Nephron progenitor cell (in vitro differentiated cells): ENCODE data around the gene ATP2B1.

Experiments used
- DNase-seq: peaks from one replicate; pipeline ENCODE4 v3.0.0; 2021
- H3K27ac Mint-ChIP-seq: 2 replicates; pipeline ENCODE4 v1.8.0; 2021; ENCODE audit warnings: mild to moderate bottlenecking, moderate library complexity, mixed read lengths
- H3K27me3 Mint-ChIP-seq: 2 replicates; pipeline ENCODE4 v1.8.0; 2021; ENCODE audit warnings: mild to moderate bottlenecking, low read depth, mixed read lengths; ENCODE audit not compliant: poor library complexity
- H3K36me3 Mint-ChIP-seq: 2 replicates; pipeline ENCODE4 v1.8.0; 2021; ENCODE audit warnings: low read depth, mixed read lengths
- H3K4me1 Mint-ChIP-seq: 2 replicates; pipeline ENCODE4 v1.8.0; 2021; ENCODE audit warnings: mixed read lengths
- H3K4me3 Mint-ChIP-seq: 2 replicates; pipeline ENCODE4 v1.8.0; 2021; ENCODE audit warnings: mild to moderate bottlenecking, moderate library complexity, mixed read lengths
- H3K9me3 Mint-ChIP-seq: 2 replicates; pipeline ENCODE4 v1.8.0; 2021; ENCODE audit warnings: mild to moderate bottlenecking, moderate library complexity, mixed read lengths
- CTCF ChIP-seq: fragments of 200-600 bp; sonication (generic); IDR thresholded peaks from 2 replicates; pipeline ENCODE4 v1.5.0; 2021; ENCODE audit warnings: antibody characterized with exemption

ATP2B1 gene

GRCh38 chr12:89655841-89656240 lies 52.8 kb downstream of the ATP2B1 start:
- DNase-seq, result no peak
- H3K9me3 Mint-ChIP-seq, result peaks cover 18% of the 10 kb centered on the region
- no peak overlapping the region for H3K4me3 Mint-ChIP-seq
- H3K4me1 Mint-ChIP-seq, result peaks cover 11% of the 10 kb centered on the region
- peaks cover 46% of the 10 kb centered on the region for H3K36me3 Mint-ChIP-seq
- no peaks in the 10 kb centered on the region for H3K27me3 Mint-ChIP-seq
- TF ChIP-seq CTCF, result no peak
- H3K27ac Mint-ChIP-seq, result no peak overlapping the region

- Mint-ChIP-seq H3K27ac (no peak overlapping the region), H3K9me3 (peaks cover 33% of the 10 kb centered on the region), H3K36me3 (peaks cover 76% of the 10 kb centered on the region), H3K4me1 (peaks cover 21% of the 10 kb centered on the region), H3K27me3 (no peaks in the 10 kb centered on the region), H3K4me3 (no peak overlapping the region)
- DNase-seq, result no peak
- TF ChIP-seq CTCF, result no peak
These were observed 57.4 kb downstream of the ATP2B1 start for GRCh38 chr12:89651192-89651591.

GRCh38 chr12:89650239-89650638 lies 58.4 kb downstream of the ATP2B1 start:
- H3K4me1 Mint-ChIP-seq, result peaks cover 31% of the 10 kb centered on the region
- no peak for DNase-seq
- H3K4me3 Mint-ChIP-seq, result no peak overlapping the region
- H3K9me3 Mint-ChIP-seq, result peaks cover 33% of the 10 kb centered on the region
- H3K27me3 Mint-ChIP-seq, result no peaks in the 10 kb centered on the region
- peaks cover 72% of the 10 kb centered on the region for H3K36me3 Mint-ChIP-seq
- TF ChIP-seq CTCF, result no peak
- H3K27ac Mint-ChIP-seq, result no peak overlapping the region

GRCh38 chr12:89649820-89650219 lies 58.8 kb downstream of the ATP2B1 start:
- DNase-seq, result no peak
- TF ChIP-seq CTCF, result no peak
- Mint-ChIP-seq H3K4me1 (peaks cover 35% of the 10 kb centered on the region), H3K27me3 (no peaks in the 10 kb centered on the region), H3K9me3 (peaks cover 33% of the 10 kb centered on the region), H3K27ac (no peak overlapping the region), H3K4me3 (no peak overlapping the region), H3K36me3 (peaks cover 68% of the 10 kb centered on the region)

- Mint-ChIP-seq H3K9me3 (peaks cover 33% of the 10 kb centered on the region), H3K27me3 (no peaks in the 10 kb centered on the region), H3K4me3 (no peak overlapping the region), H3K27ac (no peak overlapping the region), H3K36me3 (peaks cover 66% of the 10 kb centered on the region), H3K4me1 (peaks cover 42% of the 10 kb centered on the region)
- DNase-seq, result no peak
- TF ChIP-seq CTCF, result no peak
These were observed 59.5 kb downstream of the ATP2B1 start for GRCh38 chr12:89649139-89649538.

- peaks cover 49% of the 10 kb centered on the region for H3K4me1 Mint-ChIP-seq
- no peak for DNase-seq
- no peak for TF ChIP-seq CTCF
- H3K36me3 Mint-ChIP-seq, result peaks cover 58% of the 10 kb centered on the region
- H3K27me3 Mint-ChIP-seq, result no peaks in the 10 kb centered on the region
- H3K4me3 Mint-ChIP-seq, result no peak overlapping the region
- H3K27ac Mint-ChIP-seq, result peak overlapping the region; percentile 20
- H3K9me3 Mint-ChIP-seq, result peaks cover 30% of the 10 kb centered on the region
These were observed 60.3 kb downstream of the ATP2B1 start for GRCh38 chr12:89648211-89648930.
